ENCODE results near the gene POLG2. TPM values are rescaled to one million over a fixed set of nuclear protein-coding genes. Genes with fewer than 3 reads are reported as not detected.
A peak's percentile ranks its signal among the peaks of the same experiment; 100 is the strongest.

POLG2 gene
- 10 to 100 TPM in 1 of 2 donors, 1 to 10 TPM in 1; 3.2 to 22.1 TPM for total RNA-seq

DNA sequence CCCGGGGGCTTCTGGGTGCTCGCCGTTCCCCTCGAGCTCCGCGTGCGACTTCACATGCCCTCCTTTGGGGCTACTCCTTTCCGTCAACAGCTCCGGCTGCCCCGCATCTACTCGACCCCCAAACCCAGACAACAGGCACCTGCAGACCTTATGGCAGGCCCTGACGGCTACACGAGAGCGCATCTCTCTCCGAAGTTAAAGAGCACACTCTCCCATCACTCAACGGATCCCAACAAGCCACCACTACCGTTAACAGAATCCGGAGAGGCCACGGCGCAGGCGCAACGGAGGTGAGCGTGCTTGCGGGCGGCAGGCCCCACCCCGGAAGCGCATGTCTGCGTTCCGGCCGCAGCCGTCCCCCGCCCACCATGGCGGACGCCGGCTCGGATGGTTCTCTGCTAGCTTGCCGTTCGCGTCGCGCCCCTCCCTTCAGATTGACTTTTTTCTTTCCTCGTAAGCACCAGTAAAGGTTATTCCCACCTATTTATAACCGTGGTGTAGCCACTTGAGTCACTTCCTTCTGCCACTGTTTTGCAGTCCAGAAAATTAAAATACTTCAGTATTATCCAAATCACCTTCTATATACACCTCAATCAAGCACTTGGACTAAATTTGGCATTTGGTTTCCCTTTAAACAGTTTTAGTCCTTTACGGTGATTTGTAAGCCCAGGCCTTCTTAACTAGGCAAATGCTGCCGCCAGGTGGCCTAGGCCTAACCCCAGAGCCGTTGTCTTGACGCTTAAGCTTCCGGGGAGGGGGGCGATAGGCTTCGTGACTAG lies at the start of gene POLG2:
Gene POLG2 (minus strand): TSS at position 269 of the 779 bp plus-strand sequence. CDS start 86 bp downstream, at position 183.
- H3K4me3 ChIP-seq: peak within 1 kb of the TSS; percentile 82
- ATAC-seq (ENCODE audit: insufficient number of reproducible peaks, low FRiP score, low read depth): peak; percentile 46
- H3K4me1 ChIP-seq (ENCODE audit: control insufficient read depth in 1 of 2, low read depth in 2 of 2): peaks cover 23 to 61% of the 10 kb centered on the region in 2 donors

DNA sequence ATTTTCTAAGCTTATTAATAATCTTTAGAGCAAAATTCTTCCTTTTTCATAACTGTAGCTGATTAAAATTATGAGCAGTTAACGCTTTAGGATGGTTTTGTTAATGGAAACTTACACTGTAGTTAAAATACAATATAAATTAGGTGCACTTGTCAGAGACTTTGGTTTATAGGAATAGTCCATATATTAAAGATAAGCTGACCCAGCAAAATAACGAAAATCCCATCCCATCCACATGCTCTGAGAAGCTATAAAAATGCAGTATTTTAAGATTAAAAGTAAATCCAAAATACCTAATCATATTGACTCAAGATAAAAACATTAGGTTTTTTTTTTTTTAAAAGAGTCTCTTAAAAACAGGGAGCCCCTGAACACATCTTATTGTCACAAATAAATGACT lies 47.9 kb upstream of the POLG2 start:
- H3K27ac ChIP-seq: no peak overlapping the region

More for the DNA sequence above, at the start of gene POLG2:
- H3K9me3 ChIP-seq: no peaks in the 10 kb centered on the region
- peaks cover 35% of the 10 kb centered on the region for H3K36me3 ChIP-seq
- peak; percentile 74 for DNase-seq (ENCODE audit: low spot score)
- peak within 1 kb of the TSS; percentile 50 to 82 for H3K27ac ChIP-seq
- H3K27me3 ChIP-seq (replicated peaks; ENCODE audit: insufficient read depth): no peaks in the 10 kb centered on the region
- TF ChIP-seq, protein P1, sequence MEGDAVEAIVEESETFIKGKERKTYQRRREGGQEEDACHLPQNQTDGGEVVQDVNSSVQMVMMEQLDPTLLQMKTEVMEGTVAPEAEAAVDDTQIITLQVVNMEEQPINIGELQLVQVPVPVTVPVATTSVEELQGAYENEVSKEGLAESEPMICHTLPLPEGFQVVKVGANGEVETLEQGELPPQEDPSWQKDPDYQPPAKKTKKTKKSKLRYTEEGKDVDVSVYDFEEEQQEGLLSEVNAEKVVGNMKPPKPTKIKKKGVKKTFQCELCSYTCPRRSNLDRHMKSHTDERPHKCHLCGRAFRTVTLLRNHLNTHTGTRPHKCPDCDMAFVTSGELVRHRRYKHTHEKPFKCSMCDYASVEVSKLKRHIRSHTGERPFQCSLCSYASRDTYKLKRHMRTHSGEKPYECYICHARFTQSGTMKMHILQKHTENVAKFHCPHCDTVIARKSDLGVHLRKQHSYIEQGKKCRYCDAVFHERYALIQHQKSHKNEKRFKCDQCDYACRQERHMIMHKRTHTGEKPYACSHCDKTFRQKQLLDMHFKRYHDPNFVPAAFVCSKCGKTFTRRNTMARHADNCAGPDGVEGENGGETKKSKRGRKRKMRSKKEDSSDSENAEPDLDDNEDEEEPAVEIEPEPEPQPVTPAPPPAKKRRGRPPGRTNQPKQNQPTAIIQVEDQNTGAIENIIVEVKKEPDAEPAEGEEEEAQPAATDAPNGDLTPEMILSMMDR (IDR thresholded peaks at IDR 0.05): peak; percentile 36

DNA sequence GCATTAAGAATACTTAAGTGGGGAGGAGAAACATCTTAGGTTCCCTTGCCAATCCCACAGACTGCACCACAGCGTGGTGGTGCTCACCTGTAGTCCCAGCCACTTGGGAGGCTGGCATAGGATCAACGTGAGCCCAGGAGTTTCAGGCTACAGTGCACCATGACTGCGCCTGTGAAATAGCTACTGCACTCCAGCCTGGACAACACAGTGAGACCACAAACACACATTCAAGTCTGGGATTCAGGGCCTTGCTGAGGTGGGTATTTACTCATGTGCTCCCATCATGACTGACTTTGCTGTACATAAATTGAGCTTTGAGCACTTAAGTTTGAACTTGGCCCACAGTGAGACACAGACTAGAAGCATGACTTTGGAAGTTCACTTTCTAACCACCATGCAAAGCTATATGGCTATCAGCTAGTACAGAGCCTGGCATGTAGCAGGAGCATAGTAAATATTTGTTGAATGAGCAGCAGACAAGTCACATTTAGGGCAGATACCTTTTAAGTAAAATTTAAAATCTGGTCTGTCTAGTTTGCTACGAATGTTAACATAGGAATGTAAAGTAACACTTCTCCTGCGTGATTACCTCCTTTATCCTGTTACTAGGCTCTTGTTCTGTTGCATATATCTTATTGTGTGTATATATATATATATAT lies 43.4 kb upstream of the POLG2 start:
- DNase-seq (ENCODE audit: low spot score): no peak
- Histone ChIP-seq H3K4me3 (no peak overlapping the region), H3K27ac (no peak overlapping the region), H3K4me1 (ENCODE audit: control insufficient read depth in 1 of 2, low read depth in 2 of 2) (no peaks in the 10 kb centered on the region), H3K36me3 (peaks cover 23% of the 10 kb centered on the region), H3K9me3 (no peaks in the 10 kb centered on the region), H3K27me3 (replicated peaks; ENCODE audit: insufficient read depth) (no peaks in the 10 kb centered on the region)
- TF ChIP-seq, protein P1 (IDR thresholded peaks at IDR 0.05): no peak
- ATAC-seq (ENCODE audit: insufficient number of reproducible peaks, low FRiP score, low read depth): no peak

More for the DNA sequence above, 47.9 kb upstream of the POLG2 start:
- no peaks in the 10 kb centered on the region for H3K9me3 ChIP-seq
- no peak overlapping the region for H3K4me3 ChIP-seq
- H3K36me3 ChIP-seq: peaks cover 22% of the 10 kb centered on the region
- ATAC-seq (ENCODE audit: insufficient number of reproducible peaks, low FRiP score, low read depth) (no peak), DNase-seq (ENCODE audit: low spot score) (no peak)
- H3K27me3 ChIP-seq (replicated peaks; ENCODE audit: insufficient read depth): no peaks in the 10 kb centered on the region
- TF ChIP-seq, protein P1 (IDR thresholded peaks at IDR 0.05): no peak
- no peaks in the 10 kb centered on the region for H3K4me1 ChIP-seq (ENCODE audit: control insufficient read depth in 1 of 2, low read depth in 2 of 2)

DNA sequence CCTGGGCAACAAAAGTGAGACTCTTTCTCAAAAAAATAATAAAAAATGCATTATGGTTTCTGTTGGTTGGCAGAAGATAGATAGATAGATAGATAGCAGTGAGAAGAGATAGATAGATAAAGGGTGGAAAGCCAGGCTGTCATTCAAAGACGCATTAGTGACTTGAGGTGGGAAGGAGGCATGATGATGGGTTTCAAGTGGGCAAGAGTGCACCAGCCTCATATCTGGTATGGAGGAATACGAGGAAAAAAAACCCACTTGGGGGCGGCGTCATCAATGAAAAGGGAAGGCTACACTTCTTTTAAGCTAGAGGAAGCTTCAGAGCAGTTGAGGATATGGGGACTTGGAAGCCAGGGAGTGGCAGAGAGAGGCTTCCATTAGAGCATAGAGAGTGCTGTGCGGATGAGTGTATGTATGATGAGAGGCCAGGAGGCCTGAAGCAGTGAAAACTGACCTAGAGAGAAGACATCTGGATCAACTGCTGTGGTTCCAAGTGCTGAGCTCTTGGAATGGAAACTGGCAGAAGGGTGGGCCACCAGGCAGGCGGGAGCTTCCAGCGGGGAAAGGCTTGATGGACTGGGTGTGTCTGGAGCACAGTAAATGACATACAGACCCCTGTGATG lies 41.8 kb upstream of the POLG2 start:
- Histone ChIP-seq H3K4me1 (ENCODE audit: control insufficient read depth in 1 of 2, low read depth in 2 of 2) (no peaks in the 10 kb centered on the region), H3K9me3 (no peaks in the 10 kb centered on the region), H3K27ac (no peak overlapping the region), H3K36me3 (peaks cover 24% of the 10 kb centered on the region), H3K4me3 (no peak overlapping the region), H3K27me3 (replicated peaks; ENCODE audit: insufficient read depth) (no peaks in the 10 kb centered on the region)
- TF ChIP-seq, protein P1 (IDR thresholded peaks at IDR 0.05): no peak
- DNase-seq (ENCODE audit: low spot score): no peak
- no peak for ATAC-seq (ENCODE audit: insufficient number of reproducible peaks, low FRiP score, low read depth)

DNA sequence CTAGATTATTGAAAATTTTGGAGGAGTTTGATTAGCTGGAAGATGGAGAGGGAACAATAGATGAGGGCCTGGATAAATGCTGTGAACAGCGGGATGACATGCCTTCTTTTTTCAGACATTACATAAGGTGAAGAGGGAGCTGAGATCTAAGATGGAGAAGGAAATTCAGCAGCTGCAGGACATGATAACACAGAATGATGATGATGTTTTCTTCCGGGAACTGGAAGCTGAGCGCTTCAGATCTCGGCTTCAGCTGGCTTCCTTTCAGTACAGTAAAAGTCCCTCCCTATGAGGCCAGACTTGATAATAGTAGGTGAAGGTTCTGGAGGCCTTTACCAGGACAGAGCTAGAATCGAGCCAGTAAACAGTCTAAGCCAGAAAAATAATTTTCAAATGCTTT lies 40.6 kb upstream of the POLG2 start:
- H3K27me3 ChIP-seq (replicated peaks; ENCODE audit: insufficient read depth): no peaks in the 10 kb centered on the region
- DNase-seq (ENCODE audit: low spot score): no peak
- H3K36me3 ChIP-seq: peaks cover 31% of the 10 kb centered on the region
- H3K4me1 ChIP-seq (ENCODE audit: control insufficient read depth in 1 of 2, low read depth in 2 of 2): no peaks in the 10 kb centered on the region
- no peak for ATAC-seq (ENCODE audit: insufficient number of reproducible peaks, low FRiP score, low read depth)
- H3K27ac ChIP-seq: no peak overlapping the region
- H3K9me3 ChIP-seq: no peaks in the 10 kb centered on the region
- TF ChIP-seq, protein P1 (IDR thresholded peaks at IDR 0.05): no peak
- no peak overlapping the region for H3K4me3 ChIP-seq
